ENCODE measurements around the gene TRAPPC6A.

DNA sequence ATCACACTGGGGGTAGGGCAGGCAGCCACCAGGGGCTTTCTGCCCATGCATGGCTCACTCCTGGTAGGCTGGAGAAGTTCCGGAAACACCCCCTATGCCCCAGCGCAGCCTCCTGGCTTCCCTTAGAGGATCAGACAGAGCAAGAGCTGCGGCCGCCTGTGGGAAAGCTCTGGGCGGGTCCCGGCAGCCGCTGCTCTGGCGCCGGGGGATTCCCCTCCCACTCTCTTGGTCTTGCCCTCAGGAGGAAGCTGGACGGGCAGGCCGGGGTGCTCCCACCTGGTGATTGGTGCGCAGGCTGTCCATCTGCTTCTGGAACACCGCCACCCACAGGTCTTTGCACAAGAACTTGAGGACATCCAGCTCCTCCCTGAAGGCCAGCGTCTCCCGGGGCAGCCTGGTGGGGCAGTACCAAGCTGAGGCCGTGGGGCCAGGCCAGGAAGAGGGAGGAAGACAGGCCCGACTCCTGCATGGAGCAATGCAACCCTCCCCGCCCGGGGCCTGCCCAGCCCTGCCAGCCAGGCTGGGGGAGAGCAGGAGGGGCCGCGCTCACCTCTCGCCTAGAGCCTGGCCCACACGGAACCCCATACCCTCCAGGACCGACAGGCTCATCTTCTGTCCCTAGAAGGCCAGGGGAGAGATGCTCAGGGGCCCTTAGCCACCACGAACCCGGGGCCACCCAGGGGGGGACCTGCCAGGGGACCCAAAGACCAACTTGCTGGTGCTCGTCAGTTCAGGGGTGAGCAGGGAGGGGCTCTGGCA is 13.3 kb downstream of the TRAPPC6A start:
- TF ChIP-seq FOS (IDR thresholded peaks at IDR 0.05; ENCODE audit: low read depth, low read length) = no peak
- TF ChIP-seq POLR2A (IDR thresholded peaks at IDR 0.05; ENCODE audit: low read depth, low read length) = no peak
- TF ChIP-seq, protein P1, sequence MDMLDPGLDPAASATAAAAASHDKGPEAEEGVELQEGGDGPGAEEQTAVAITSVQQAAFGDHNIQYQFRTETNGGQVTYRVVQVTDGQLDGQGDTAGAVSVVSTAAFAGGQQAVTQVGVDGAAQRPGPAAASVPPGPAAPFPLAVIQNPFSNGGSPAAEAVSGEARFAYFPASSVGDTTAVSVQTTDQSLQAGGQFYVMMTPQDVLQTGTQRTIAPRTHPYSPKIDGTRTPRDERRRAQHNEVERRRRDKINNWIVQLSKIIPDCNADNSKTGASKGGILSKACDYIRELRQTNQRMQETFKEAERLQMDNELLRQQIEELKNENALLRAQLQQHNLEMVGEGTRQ (IDR thresholded peaks at IDR 0.05; ENCODE audit: low read depth, low read length) = no peak
- no peak for TF ChIP-seq RAD21 (IDR thresholded peaks at IDR 0.05; ENCODE audit: low read length)
- TF ChIP-seq SMC3 (IDR thresholded peaks at IDR 0.05; ENCODE audit: low read depth, low read length) = no peak
- TF ChIP-seq, protein P2, sequence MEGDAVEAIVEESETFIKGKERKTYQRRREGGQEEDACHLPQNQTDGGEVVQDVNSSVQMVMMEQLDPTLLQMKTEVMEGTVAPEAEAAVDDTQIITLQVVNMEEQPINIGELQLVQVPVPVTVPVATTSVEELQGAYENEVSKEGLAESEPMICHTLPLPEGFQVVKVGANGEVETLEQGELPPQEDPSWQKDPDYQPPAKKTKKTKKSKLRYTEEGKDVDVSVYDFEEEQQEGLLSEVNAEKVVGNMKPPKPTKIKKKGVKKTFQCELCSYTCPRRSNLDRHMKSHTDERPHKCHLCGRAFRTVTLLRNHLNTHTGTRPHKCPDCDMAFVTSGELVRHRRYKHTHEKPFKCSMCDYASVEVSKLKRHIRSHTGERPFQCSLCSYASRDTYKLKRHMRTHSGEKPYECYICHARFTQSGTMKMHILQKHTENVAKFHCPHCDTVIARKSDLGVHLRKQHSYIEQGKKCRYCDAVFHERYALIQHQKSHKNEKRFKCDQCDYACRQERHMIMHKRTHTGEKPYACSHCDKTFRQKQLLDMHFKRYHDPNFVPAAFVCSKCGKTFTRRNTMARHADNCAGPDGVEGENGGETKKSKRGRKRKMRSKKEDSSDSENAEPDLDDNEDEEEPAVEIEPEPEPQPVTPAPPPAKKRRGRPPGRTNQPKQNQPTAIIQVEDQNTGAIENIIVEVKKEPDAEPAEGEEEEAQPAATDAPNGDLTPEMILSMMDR (conservative IDR thresholded peaks at IDR 0.05; ENCODE audit: low read depth, low read length) = no peak
- TF ChIP-seq CHD1 (IDR thresholded peaks at IDR 0.05; ENCODE audit: low read depth, low read length) = no peak
- no peak for TF ChIP-seq NFE2L2 (IDR thresholded peaks at IDR 0.05; ENCODE audit: low read depth, low read length)
- TF ChIP-seq, protein P3, sequence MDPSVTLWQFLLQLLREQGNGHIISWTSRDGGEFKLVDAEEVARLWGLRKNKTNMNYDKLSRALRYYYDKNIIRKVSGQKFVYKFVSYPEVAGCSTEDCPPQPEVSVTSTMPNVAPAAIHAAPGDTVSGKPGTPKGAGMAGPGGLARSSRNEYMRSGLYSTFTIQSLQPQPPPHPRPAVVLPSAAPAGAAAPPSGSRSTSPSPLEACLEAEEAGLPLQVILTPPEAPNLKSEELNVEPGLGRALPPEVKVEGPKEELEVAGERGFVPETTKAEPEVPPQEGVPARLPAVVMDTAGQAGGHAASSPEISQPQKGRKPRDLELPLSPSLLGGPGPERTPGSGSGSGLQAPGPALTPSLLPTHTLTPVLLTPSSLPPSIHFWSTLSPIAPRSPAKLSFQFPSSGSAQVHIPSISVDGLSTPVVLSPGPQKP (IDR thresholded peaks at IDR 0.05; ENCODE audit: borderline replicate concordance, low read depth, low read length) = no peak
- no peak for TF ChIP-seq MAFK (IDR thresholded peaks at IDR 0.05; ENCODE audit: low read depth, low read length)
- TF ChIP-seq CEBPB (IDR thresholded peaks at IDR 0.05; ENCODE audit: low read depth, low read length) = no peak
- no peak for TF ChIP-seq RFX5 (IDR thresholded peaks at IDR 0.05; ENCODE audit: low read depth, low read length)
- no peak for TF ChIP-seq MXI1 (IDR thresholded peaks at IDR 0.05; ENCODE audit: borderline replicate concordance, low read depth, low read length)
- TF ChIP-seq RCOR1 (IDR thresholded peaks at IDR 0.05; ENCODE audit: insufficient replicate concordance, low read length) = no peak

All from IMR-90 (cell line).